Measurements from ENCODE around the gene CTIF.
A peak's percentile ranks its signal among the peaks of the same experiment; 100 is the strongest.

The CTIF gene

DNA sequence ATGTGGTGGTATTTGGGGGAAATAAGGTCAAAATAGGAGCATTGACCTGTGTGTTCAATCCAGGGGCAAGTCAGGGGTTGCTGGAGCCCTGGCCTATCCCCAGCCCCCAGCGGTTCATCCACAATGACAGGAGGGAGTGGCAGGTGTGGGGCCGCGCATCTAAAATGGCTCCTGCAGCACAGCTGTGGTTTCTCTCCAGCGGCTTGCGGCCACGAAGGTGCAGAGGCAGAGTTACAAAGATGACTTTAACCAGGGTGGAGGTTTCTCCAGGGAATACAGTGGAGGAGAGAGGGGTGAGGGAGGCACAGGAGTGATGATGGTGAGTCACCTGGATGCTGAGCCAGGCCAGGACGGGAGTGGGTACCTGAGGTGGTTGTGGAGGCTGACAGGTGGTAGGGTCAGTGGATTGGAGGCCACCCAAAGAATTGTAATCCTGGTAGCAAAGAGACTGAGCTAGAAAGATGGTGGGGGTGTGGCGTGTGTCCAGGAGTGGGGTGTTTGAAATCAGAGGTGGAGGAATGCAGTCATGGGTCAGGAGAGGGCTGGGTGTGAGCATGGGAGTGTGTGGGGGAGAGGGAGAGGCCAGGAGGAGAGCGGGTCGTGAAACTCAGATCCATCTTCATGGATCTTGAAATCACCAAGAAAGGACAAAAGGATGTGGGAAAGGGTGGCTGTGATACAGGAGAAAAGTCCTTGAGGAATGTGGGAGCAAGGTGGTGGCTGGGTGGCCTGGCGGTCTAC, 83.2 kb downstream of the CTIF start:
- DNase-seq (ENCODE audit: low spot score), result no peak

- peak; percentile 32 for DNase-seq (ENCODE audit: low spot score)
Measured at GRCh38 chr18:48622911-48623431, 84.1 kb downstream of the CTIF start.

DNA sequence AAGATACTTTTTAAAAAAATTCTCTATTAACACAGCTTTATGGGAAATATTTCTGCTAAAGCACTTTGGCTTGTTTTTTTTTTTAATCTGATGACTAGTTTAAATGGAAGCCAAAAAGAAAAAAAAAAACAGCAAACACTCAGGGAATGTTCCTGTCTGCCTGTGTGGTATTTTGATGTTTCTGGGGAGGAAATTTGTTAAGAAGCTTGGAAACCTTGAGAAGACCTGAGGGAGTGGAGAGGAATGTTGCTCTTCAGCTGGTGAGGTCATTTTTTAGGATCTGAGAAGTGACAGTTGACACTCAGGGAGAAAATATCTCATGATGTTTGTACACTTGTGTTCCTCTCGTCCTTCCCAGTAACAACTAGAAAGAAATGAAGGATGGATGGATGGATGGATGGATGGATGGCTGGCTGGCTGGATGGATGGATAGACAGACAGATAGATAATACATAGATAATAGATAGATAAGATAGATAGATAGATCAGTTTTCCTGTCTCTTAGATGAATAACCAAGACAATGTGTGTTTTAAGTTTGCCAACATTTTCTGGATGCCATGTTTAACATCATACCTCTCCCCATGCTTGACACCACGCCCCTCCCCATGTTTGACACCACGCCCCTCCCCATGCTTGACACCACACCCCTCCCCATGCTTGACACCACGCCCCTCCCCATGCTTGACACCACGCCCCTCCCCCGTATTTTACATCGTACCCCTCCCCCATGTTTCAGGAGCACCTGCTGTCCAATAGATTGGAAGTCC, 84.8 kb downstream of the CTIF start:
- DNase-seq (ENCODE audit: low spot score), result peak; percentile 80

GRCh38 chr18:48624856-48625255, 86.0 kb downstream of the CTIF start:
- no peak for DNase-seq (ENCODE audit: low spot score)

GRCh38 chr18:48627216-48627615, 88.4 kb downstream of the CTIF start:
- no peak for DNase-seq (ENCODE audit: low spot score)

GRCh38 chr18:48629730-48630324, 91.0 kb downstream of the CTIF start:
- peak; percentile 91 for DNase-seq (ENCODE audit: low spot score)

- DNase-seq (ENCODE audit: low spot score), result no peak
Measured at GRCh38 chr18:48631851-48632250, 93.0 kb downstream of the CTIF start.

DNA sequence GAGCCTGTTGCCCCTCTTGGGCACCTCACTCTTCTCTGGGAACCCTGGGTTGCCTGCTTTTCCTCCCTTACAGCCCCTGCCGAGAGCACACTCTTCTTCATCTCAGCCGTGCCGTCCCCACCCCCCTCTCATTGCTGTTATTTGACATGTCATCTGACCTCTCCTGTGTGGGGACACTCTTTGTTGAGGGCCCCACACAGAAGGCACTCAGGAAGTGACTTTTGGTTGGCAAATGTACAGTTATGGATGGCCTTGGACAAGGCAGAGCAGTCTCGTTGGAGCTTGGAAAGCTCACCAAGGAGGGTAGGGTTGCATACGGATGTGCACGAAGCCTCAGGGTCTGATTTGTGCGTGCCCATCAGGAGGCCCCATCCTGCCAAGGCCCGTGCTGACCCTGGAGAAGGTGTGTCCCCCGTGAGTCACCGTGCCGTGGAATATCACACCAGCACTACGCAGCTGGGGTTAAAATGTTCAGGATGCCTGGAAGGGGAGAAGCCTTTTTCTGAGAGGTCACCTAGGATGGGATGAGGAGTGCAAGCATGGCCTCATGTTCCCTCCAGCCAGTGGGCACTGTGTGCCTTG, 93.9 kb downstream of the CTIF start:
- DNase-seq (ENCODE audit: low spot score), result no peak

GRCh38 chr18:48634491-48634890, 95.7 kb downstream of the CTIF start:
- DNase-seq (ENCODE audit: low spot score), result no peak

GRCh38 chr18:48634975-48635374, 96.1 kb downstream of the CTIF start:
- DNase-seq (ENCODE audit: low spot score), result no peak

- DNase-seq (ENCODE audit: low spot score), result no peak
Measured at GRCh38 chr18:48635806-48636205, 97.0 kb downstream of the CTIF start.

DNA sequence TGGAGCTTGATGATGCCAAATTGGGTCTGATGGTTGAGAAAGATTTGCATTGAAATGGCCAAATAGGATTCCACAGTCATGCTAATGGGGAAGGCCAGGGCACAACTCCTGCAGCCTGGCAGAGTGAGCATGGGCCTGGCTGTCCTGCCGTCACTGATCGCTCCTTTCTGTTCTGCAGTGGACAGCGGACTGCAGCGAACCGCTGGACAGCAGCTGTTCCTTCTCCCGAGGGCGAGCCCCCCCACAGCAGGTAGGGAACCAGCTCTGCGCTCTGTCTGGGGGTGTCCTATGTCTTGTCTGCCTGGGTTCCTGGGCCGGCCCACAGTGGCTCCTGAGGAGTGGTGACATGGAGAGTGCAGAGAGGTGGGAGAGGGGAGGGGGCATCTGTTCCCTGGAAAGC, 97.6 kb downstream of the CTIF start:
- DNase-seq (ENCODE audit: low spot score), result no peak

- no peak for DNase-seq (ENCODE audit: low spot score)
Measured at GRCh38 chr18:48637081-48637990, 98.5 kb downstream of the CTIF start.

- no peak for DNase-seq (ENCODE audit: low spot score)
Measured at GRCh38 chr18:48638451-48638850, 99.6 kb downstream of the CTIF start.

- no peak for DNase-seq (ENCODE audit: low spot score)
Measured at GRCh38 chr18:48638896-48639771, 100.3 kb downstream of the CTIF start.

DNA sequence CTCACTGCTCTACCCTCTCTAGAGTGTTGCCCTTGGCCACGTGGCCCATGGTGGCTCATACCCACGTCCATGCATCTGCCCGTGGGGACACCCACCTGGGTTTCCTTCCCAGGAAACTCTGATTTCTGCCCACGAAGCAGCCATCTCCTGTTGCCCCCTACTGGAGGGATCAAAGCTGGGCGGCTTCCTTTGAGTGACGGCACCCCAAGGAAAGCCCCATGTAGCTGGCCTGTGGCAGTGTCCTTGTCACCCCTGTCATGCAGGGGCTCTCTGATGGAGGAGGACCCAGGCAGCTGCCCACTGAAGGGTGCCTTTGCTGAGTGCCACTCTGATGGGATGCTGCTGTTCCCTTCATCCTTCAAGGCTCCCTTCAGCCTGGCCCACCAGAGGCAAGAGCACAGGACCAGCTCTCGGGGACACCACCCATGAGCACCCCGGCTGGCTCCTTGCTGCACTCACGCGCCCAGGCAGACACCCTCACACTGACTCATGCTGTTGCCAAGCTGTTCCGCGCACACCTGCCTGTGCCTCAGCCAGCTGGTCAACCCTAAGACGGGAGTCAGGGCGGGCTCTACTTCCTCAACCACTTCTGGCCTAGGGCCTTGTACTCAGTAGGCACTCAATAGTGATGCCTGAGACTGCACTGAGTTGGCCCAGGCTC, 101.1 kb downstream of the CTIF start:
- DNase-seq (ENCODE audit: low spot score), result no peak

DNA sequence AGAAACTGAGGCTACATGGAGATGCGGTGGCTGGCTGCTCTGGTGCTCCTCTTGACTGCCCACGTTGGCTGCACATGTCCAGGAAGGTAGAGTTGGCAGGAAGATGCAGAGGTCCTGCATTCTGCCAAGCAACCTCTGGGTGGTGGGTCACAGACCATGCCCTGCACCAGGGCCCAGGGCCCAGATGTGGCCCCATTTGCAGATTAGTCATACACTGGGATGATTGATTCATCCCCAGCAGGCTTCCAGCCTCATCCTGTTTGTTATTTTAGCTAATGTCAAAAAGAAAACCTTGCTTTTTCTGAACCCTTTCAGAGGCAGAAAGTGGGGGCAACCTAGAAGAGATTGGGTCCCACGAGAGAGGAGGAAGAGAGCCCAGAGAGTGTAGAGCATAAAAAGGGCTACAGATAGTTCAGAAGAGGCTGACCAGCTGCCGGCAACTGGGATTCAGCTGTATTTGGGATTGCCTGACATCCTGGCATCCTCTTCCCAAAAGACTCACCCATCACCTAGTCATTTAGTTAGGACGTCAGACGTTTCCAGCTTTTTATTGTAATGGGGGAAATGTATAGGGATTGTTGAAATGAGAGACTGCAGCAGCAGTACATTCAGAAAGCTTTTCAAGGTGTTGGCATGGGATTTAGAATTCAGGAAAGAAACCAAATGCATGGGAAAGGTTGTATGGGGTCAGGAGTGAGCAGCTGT, 101.9 kb downstream of the CTIF start:
- DNase-seq (ENCODE audit: low spot score), result peak; percentile 59

GRCh38 chr18:48641981-48642380, 103.2 kb downstream of the CTIF start:
- DNase-seq (ENCODE audit: low spot score), result no peak

- no peak for DNase-seq (ENCODE audit: low spot score)
Measured at GRCh38 chr18:48642503-48642902, 103.7 kb downstream of the CTIF start.

All from hepatic stellate cell (primary cell).